ENCODE results near the gene TAF11L9.
"Not testable (repeated sequence)": the region's sequence is repeated elsewhere in the genome, so short reads cannot be mapped to it uniquely, and the experiment has no call there.

The TAF11L9 gene

DNA sequence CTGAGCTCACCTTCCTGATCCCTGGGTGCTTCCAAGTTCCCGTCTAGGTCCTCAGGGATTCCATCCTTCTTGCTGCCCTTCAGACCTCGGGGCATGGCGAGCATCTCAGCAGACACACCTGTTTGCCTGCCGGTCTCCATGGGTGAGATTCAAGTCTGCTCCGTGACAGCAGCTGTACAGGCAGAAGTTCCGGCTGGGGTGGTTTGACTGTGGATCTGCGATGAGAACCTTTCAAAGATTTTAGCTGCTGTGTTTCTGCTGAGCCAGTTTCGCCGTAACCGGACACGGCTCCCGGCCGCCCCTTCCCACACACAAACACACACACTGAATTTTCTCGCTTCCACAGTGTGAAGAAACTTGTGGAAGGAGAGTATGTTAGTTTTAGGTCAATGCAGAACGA lies at the start of gene TAF11L9:
Gene TAF11L9, minus strand, starts transcription at position 140 of the 400 bp plus-strand sequence.
- H3K36me3 Mint-ChIP-seq (ENCODE audit: low read depth); H3K27me3 Mint-ChIP-seq; H3K9me3 Mint-ChIP-seq; H3K4me3 Mint-ChIP-seq; H3K4me1 Mint-ChIP-seq (ENCODE audit: low read depth); H3K27ac Mint-ChIP-seq: not testable (repeated sequence)

DNA sequence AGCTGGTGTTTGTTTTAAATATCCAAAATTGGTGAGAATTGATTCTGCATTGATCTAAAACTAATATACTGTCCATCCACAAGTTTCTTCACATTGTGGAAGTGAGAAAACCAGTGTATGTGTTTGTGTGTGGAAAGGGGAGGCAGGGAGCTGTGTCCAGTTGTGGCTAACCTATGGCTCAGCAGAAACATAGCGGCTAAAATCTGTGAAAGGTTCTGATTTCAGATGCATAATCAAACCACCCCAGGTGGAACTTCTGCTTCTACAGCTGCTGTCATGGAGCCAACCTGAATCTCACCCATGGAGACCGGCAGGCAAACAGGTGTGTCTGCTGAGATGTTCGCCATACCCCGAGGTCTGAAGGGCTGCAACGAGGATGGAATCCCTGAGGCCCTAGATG lies 40.0 kb upstream of the TAF11L9 start, which contains the start of gene TAF11L14:
Gene TAF11L14, plus strand, starts transcription at position 301 of the 400 bp plus-strand sequence.
- Mint-ChIP-seq H3K4me3 (no peak within 1 kb of the TSS), H3K36me3 (ENCODE audit: low read depth) (no peaks in the 10 kb centered on the region), H3K9me3 (peaks cover 8% of the 10 kb centered on the region), H3K27me3 (no peaks in the 10 kb centered on the region), H3K4me1 (ENCODE audit: low read depth) (no peaks in the 10 kb centered on the region), H3K27ac (no peak within 1 kb of the TSS)

DNA sequence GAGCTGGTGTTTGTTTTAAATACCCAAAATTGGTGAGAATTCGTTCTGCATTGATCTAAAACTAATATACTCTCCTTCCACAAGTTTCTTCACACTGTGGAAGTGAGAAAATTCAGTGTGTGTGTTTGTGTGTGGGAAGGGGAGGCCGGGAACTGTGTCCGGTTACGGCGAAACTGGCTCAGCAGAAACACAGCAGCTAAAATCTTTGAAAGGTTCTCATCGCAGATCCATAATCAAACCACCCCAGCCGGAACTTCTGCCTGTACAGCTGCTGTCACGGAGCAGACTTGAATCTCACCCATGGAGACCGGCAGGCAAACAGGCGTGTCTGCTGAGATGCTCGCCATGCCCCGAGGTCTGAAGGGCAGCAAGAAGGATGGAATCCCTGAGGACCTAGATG lies 37.6 kb upstream of the TAF11L9 start, which contains the start of gene TAF11L13:
Gene TAF11L13, plus strand, starts transcription at position 301 of the 400 bp plus-strand sequence.
- H3K4me3 Mint-ChIP-seq; H3K9me3 Mint-ChIP-seq; H3K27me3 Mint-ChIP-seq; H3K36me3 Mint-ChIP-seq (ENCODE audit: low read depth); H3K27ac Mint-ChIP-seq; H3K4me1 Mint-ChIP-seq (ENCODE audit: low read depth): not testable (repeated sequence)

DNA sequence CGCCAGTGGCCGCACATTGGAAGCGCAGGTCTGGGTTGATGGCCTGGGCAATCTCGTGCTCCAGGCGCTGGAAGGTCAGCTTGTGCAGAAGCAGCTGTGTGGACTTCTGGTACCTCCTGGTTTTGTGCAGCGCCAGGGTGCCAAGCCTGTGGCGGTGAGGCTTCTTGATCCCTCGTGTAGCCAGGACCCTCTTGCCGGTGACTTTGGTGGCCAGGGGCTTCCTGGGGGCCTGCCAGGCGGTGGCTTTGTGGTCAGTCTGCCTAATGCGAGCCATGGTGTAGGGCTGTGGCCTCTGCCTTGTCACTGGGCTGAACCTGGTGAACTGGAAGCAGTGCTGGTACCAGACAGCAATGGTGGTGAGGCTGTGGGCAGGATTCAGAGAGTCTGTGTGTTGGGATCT lies 31.5 kb upstream of the TAF11L9 start:
- H3K9me3 Mint-ChIP-seq = no peaks in the 10 kb centered on the region
- no peaks in the 10 kb centered on the region for H3K27me3 Mint-ChIP-seq
- H3K27ac Mint-ChIP-seq = no peak overlapping the region
- H3K36me3 Mint-ChIP-seq (ENCODE audit: low read depth) = no peaks in the 10 kb centered on the region
- H3K4me3 Mint-ChIP-seq = no peak overlapping the region
- no peaks in the 10 kb centered on the region for H3K4me1 Mint-ChIP-seq (ENCODE audit: low read depth)

DNA sequence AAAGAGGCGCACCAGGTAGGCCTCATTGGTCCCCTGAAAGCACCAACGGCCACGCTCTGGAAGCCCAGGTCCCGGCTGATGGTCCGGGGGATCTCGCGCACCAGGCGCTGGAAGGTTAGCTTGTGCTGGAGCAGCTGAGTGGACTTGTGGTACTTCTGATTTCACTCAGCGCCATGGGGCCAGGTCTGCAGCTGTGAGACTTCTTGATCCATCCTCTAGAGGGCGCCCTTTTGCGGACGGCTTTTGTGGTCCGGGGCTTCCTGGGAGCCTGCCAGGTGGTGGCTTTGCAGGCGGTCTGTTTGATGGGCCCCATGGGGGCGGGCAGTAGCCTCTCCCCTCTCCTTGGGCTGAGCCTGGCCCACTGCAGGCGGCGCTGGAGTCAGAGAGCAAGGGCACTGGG lies 26.4 kb upstream of the TAF11L9 start:
- Mint-ChIP-seq H3K9me3 (peaks cover 18% of the 10 kb centered on the region), H3K27me3 (no peaks in the 10 kb centered on the region), H3K36me3 (ENCODE audit: low read depth) (no peaks in the 10 kb centered on the region), H3K4me1 (ENCODE audit: low read depth) (no peaks in the 10 kb centered on the region), H3K27ac (no peak overlapping the region), H3K4me3 (no peak overlapping the region)

DNA sequence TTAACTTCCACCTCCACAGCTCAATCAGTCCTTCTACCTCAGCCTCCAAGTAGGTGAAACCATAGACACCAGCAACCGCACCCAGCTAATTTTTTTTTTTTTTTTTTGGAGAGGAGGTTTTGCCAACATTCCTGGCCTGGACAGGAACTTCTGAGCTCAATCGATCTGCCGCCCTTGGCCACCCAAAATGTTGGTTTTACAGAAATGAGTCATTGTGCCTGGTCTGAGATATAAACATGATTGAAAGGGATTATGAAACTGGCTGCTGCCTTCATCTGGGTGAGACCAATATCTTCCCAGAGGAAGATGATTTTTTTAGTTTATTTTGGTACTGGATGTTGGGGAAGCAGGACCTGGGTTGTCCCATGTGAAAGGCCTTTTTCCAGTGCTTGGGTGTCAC lies 25.2 kb upstream of the TAF11L9 start:
- H3K27me3 Mint-ChIP-seq = no peaks in the 10 kb centered on the region
- H3K4me1 Mint-ChIP-seq (ENCODE audit: low read depth) = no peaks in the 10 kb centered on the region
- no peak overlapping the region for H3K4me3 Mint-ChIP-seq
- no peaks in the 10 kb centered on the region for H3K36me3 Mint-ChIP-seq (ENCODE audit: low read depth)
- no peak overlapping the region for H3K27ac Mint-ChIP-seq
- H3K9me3 Mint-ChIP-seq = peaks cover 20% of the 10 kb centered on the region

DNA sequence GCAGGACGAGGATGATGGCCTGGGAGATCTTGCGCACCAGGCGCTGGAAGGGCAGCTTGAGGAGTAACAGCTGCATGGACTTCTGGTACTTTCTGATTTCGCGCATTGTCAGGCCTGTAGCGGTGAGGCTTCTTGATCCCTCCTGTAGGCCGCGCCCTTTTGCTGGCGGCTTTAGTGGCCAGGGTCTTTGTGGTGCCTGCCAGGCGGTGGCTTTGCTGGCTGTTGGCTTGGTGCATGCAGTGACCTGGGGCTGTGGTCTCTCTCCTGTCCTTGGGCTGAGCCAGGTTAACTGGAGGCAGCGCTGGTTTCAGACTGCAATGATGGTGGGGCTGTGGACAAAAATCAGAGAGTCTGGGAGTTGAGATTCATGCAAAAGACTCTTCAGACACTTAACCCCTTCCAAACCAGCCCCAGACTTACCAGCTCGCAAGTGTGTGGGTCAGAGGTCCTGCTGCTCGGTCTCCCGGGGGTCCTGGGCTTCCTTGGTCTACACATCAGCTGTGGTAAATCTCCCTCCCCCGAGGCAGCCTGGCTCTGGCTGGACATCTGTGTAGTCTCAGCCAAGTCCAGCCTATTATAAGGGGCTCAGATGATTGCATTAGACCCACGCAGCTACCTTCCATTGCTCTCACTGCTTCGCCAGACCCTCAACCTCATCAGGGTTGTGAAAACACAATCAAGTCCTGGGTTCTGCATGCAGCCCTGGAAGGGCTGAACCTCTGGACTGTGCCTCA lies 20.8 kb upstream of the TAF11L9 start:
- no peak overlapping the region for H3K27ac Mint-ChIP-seq
- H3K36me3 Mint-ChIP-seq (ENCODE audit: low read depth) = no peaks in the 10 kb centered on the region
- no peaks in the 10 kb centered on the region for H3K4me1 Mint-ChIP-seq (ENCODE audit: low read depth)
- H3K27me3 Mint-ChIP-seq = no peaks in the 10 kb centered on the region
- no peak overlapping the region for H3K4me3 Mint-ChIP-seq
- H3K9me3 Mint-ChIP-seq = peaks cover 18% of the 10 kb centered on the region

DNA sequence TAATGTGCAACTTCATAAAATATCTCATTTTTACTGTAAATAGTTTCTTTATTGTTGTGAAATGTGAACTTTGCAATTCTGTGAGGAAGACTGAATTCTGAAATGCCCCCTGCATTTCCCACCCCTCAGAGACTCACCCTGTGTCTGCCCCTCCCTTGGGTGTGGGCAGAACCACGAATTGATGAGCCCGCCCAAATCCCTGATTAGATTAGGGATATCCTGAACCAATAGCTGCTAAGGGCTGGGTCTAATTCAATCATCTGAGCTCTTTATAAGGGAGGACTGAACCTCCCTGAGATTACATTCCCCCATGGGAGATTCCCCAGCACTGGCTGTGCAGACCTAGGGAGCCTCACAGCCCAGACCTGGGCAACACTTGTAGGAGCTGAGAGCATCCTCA lies 15.9 kb upstream of the TAF11L9 start, which contains the start of gene TAF11L12:
Gene TAF11L12, plus strand, starts transcription at position 301 of the 400 bp plus-strand sequence.
- H3K9me3 Mint-ChIP-seq; H3K27me3 Mint-ChIP-seq; H3K27ac Mint-ChIP-seq; H3K36me3 Mint-ChIP-seq (ENCODE audit: low read depth); H3K4me1 Mint-ChIP-seq (ENCODE audit: low read depth); H3K4me3 Mint-ChIP-seq: not testable (repeated sequence)

DNA sequence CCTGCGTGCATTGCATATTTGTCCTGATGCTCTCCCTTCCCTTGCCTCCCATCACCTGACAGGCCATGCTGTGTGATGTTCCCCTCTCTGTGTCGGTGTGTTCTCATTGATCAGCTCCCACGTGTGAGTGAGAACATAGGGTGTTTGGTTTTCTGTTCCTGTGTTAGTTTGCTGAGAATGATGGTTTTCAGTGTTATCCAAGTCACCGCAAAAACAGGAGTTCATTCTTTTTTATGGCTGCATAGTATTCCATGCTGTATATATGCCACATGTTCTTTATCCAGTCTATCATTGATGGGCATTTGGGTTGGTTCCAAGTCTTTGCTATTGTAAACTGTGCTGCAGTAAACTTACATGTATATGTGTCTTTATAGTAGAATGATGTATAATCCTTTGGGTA lies 13.3 kb upstream of the TAF11L9 start:
- H3K4me3 Mint-ChIP-seq; H3K36me3 Mint-ChIP-seq (ENCODE audit: low read depth); H3K4me1 Mint-ChIP-seq (ENCODE audit: low read depth); H3K9me3 Mint-ChIP-seq; H3K27me3 Mint-ChIP-seq; H3K27ac Mint-ChIP-seq: not testable (repeated sequence)

DNA sequence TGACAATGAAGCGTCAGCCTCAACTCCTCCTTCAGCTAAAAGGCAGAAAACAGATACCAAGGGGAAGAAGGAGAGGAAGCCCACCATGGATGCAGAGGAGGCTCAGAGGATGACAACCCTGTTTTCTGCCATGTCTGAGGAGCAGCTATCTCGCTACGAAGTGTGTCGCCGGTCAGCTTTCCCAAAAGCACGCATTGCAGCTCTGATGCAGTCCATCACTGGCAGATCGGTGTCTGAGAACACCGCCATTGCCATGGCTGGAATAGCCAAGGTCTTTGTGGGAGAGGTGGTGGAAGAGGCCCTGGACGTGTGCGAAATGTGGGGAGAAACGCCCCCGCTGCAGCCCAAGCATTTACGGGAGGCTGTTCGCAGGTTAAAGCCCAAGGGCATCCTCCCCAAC lies 10.8 kb upstream of the TAF11L9 start:
- H3K27ac Mint-ChIP-seq = no peak overlapping the region
- no peaks in the 10 kb centered on the region for H3K4me1 Mint-ChIP-seq (ENCODE audit: low read depth)
- H3K9me3 Mint-ChIP-seq = peaks cover 7% of the 10 kb centered on the region
- H3K27me3 Mint-ChIP-seq = no peaks in the 10 kb centered on the region
- H3K4me3 Mint-ChIP-seq = no peak overlapping the region
- no peaks in the 10 kb centered on the region for H3K36me3 Mint-ChIP-seq (ENCODE audit: low read depth)

DNA sequence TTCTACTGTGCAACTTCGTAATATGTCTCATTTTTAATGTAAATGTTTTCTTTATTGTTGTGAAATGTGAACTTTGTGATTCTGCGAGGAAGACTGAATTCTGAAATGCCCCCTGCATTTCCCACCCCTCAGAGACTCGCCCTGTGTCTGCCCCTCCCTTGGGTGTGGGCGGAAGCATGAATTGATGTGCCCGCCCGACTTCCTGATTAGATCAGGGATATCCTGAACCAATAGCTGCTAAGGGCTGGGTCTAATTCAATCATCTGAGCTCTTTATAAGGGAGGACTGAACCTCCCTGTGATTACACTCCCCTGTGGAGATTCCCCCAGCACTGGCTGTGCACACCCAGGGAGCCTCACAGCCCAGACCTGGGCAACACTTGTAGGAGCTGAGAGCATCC lies 9.7 kb upstream of the TAF11L9 start, which contains the start of gene TAF11L11:
Gene TAF11L11, plus strand, starts transcription at position 304 of the 400 bp plus-strand sequence.
- not testable (repeated sequence) for H3K27me3 Mint-ChIP-seq; H3K4me1 Mint-ChIP-seq (ENCODE audit: low read depth); H3K27ac Mint-ChIP-seq; H3K4me3 Mint-ChIP-seq; H3K9me3 Mint-ChIP-seq; H3K36me3 Mint-ChIP-seq (ENCODE audit: low read depth)

DNA sequence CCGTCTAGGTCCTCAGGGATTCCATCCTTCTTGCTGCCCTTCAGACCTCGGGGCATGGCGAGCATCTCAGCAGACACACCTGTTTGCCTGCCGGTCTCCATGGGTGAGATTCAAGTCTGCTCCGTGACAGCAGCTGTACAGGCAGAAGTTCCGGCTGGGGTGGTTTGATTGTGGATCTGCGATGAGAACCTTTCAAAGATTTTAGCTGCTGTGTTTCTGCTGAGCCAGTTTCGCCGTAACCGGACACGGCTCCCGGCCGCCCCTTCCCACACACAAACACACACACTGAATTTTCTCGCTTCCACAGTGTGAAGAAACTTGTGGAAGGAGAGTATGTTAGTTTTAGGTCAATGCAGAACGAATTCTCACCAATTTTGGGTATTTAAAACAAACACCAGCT lies 3.5 kb upstream of the TAF11L9 start, which contains the start of gene TAF11L10:
Gene TAF11L10, minus strand, starts transcription at position 101 of the 400 bp plus-strand sequence.
- H3K36me3 Mint-ChIP-seq (ENCODE audit: low read depth); H3K27me3 Mint-ChIP-seq; H3K27ac Mint-ChIP-seq; H3K4me1 Mint-ChIP-seq (ENCODE audit: low read depth); H3K9me3 Mint-ChIP-seq; H3K4me3 Mint-ChIP-seq: not testable (repeated sequence)

DNA sequence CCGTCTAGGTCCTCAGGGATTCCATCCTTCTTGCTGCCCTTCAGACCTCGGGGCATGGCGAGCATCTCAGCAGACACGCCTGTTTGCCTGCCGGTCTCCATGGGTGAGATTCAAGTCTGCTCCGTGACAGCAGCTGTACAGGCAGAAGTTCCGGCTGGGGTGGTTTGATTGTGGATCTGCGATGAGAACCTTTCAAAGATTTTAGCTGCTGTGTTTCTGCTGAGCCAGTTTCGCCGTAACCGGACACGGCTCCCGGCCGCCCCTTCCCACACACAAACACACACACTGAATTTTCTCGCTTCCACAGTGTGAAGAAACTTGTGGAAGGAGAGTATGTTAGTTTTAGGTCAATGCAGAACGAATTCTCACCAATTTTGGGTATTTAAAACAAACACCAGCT lies 3.3 kb downstream of the TAF11L9 start, which contains the start of gene TAF11L8:
Gene TAF11L8, minus strand, starts transcription at position 101 of the 400 bp plus-strand sequence.
- H3K4me3 Mint-ChIP-seq; H3K27ac Mint-ChIP-seq; H3K4me1 Mint-ChIP-seq (ENCODE audit: low read depth); H3K27me3 Mint-ChIP-seq; H3K9me3 Mint-ChIP-seq; H3K36me3 Mint-ChIP-seq (ENCODE audit: low read depth): not testable (repeated sequence)

DNA sequence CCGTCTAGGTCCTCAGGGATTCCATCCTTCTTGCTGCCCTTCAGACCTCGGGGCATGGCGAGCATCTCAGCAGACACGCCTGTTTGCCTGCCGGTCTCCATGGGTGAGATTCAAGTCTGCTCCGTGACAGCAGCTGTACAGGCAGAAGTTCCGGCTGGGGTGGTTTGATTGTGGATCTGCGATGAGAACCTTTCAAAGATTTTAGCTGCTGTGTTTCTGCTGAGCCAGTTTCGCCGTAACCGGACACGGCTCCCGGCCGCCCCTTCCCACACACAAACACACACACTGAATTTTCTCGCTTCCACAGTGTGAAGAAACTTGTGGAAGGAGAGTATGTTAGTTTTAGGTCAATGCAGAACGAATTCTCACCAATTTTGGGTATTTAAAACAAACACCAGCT lies 8.5 kb downstream of the TAF11L9 start, which contains the start of gene TAF11L7:
Gene TAF11L7, minus strand, starts transcription at position 101 of the 400 bp plus-strand sequence.
- not testable (repeated sequence) for H3K9me3 Mint-ChIP-seq; H3K4me3 Mint-ChIP-seq; H3K27me3 Mint-ChIP-seq; H3K36me3 Mint-ChIP-seq (ENCODE audit: low read depth); H3K4me1 Mint-ChIP-seq (ENCODE audit: low read depth); H3K27ac Mint-ChIP-seq
